HepG2 (cell line): ENCODE measurements around the gene EPX. TPM values are rescaled to one million over a fixed set of nuclear protein-coding genes. Genes with fewer than 3 reads are reported as not detected.

Source experiments
- ATAC-seq: fragments of 200-7000 bp; cut with Tn5 transposase; 3 replicates; pipeline ENCODE4 v1.9.1; 2020; ENCODE audit warnings: mild to moderate bottlenecking, moderate library complexity
- BruUV-seq: library from RNA; stranded (reverse); fragments of 400-500 nt; replicated peaks from 2 replicates; lab custom pipeline; 2021; lab: Mats Ljungman, UMichigan
- CTCF ChIA-PET: fragments of 300-600 bp; formaldehyde crosslinking; extraction: SDS; loops from one replicate; lab custom pipeline; 2021; ENCODE audit warnings: low total read pairs, inconsistent platforms, low intra/inter-chr PET ratio; lab: Yijun Ruan, JAX
- POLR2A ChIA-PET: fragments of 350-600 bp; sonication (Branson Sonifier 250); formaldehyde crosslinking; loops from one replicate; lab custom pipeline; 2020; ENCODE audit warnings: antibody characterized with exemption, inconsistent platforms; lab: Yijun Ruan, JAX
- DNase-seq: peaks from one replicate; pipeline ENCODE4 v3.0.0-alpha.2; 2015; ENCODE audit warnings: low spot score
- FAIRE-seq: peaks from 3 replicates; lab custom pipeline; 2011; peaks lifted over from hg19 to GRCh38; lab: Jason Lieb, UNC
- H2AFZ ChIP-seq: one replicate; pipeline ENCODE4 v1.6.1; 2011; ENCODE audit warnings: low read length, inconsistent platforms
- H3K27ac ChIP-seq: fragments of 300-600 bp; 3 replicates; pipeline ENCODE4 v1.8.0; 2011; ENCODE audit warnings: mixed run types, mild to moderate bottlenecking, mixed read lengths, low read length, inconsistent platforms; ENCODE audit not compliant: insufficient read depth; ENCODE audit errors: extremely low read length
- H3K27me3 ChIP-seq, 2 experiments: fragments of 200-600 bp in 1 of 2; 2 replicates in 1 of 2; 3 replicates in 1 of 2; pipeline versions ENCODE4 v1.6.0 to v1.8.0; 2011; ENCODE audit warnings: low read length in 2 of 2, mild to moderate bottlenecking in 2 of 2, moderate library complexity in 2 of 2, inconsistent platforms in 1 of 2; ENCODE audit not compliant: insufficient read depth in 2 of 2, control insufficient read depth in 1 of 2
- H3K36me3 ChIP-seq, 2 experiments: fragments of 200-600 bp in 1 of 2; replicated peaks in 1 of 2; 2 replicates in 1 of 2; 3 replicates in 1 of 2; pipeline versions ENCODE4 v1.5.1 to v1.8.0; 2011; ENCODE audit warnings: low read length in 2 of 2, inconsistent platforms in 1 of 2; ENCODE audit not compliant: insufficient read depth in 2 of 2, control insufficient read depth in 1 of 2
- H3K4me1 ChIP-seq: 2 replicates; pipeline ENCODE4 v1.5.1; 2012; ENCODE audit warnings: low read length, inconsistent platforms; ENCODE audit not compliant: insufficient read depth
- H3K4me2 ChIP-seq: 2 replicates; pipeline ENCODE4 v1.6.0; 2011; ENCODE audit warnings: low read depth, low read length, inconsistent platforms
- H3K4me3 ChIP-seq, 3 experiments: fragments of 200-600 bp in 1 of 3; sonication (generic), shearing (Covaris generic) in 1 of 3; replicated peaks in 1 of 3; 2 replicates each; pipeline ENCODE4 v1.5.1; 2011 to 2016; ENCODE audit warnings: low read length in 3 of 3, inconsistent platforms in 2 of 3, low read depth in 2 of 3, mild to moderate bottlenecking in 2 of 3, control low read depth in 1 of 3, mixed read lengths in 1 of 3; ENCODE audit not compliant: insufficient read depth in 1 of 3
- H3K79me2 ChIP-seq: one replicate; pipeline ENCODE4 v1.6.1; 2011; ENCODE audit warnings: low read length, inconsistent platforms; ENCODE audit not compliant: insufficient read depth
- H3K9ac ChIP-seq: 2 replicates; pipeline ENCODE4 v1.6.0; 2011; ENCODE audit warnings: mild to moderate bottlenecking, low read depth, low read length, inconsistent platforms; ENCODE audit not compliant: insufficient read depth
- H3K9me3 ChIP-seq: 2 replicates; pipeline ENCODE4 v1.5.1; 2012; ENCODE audit warnings: mild to moderate bottlenecking, low read length
- H4K20me1 ChIP-seq: 2 replicates; pipeline ENCODE4 v1.6.0; 2011; ENCODE audit warnings: inconsistent platforms, mild to moderate bottlenecking, low read length, moderate library complexity; ENCODE audit not compliant: insufficient read depth
- HHEX ChIP-seq: IDR thresholded peaks from 2 replicates; pipeline ENCODE4 v1.6.1; 2016; ENCODE audit warnings: control low read depth
- MIER2 ChIP-seq: IDR thresholded peaks from 2 replicates; pipeline ENCODE4 v1.6.1; 2016; ENCODE audit warnings: missing biosample characterization, missing genetic modification reagents
- NCOA5 ChIP-seq: sonication (generic); formaldehyde crosslinking; IDR thresholded peaks from 2 replicates; pipeline ENCODE4 v1.4.0; 2020; ENCODE audit warnings: missing genetic modification reagents
- REST ChIP-seq, 2 experiments: IDR thresholded peaks; 2 replicates each; pipeline ENCODE4 v1.6.1; 2011 to 2012; ENCODE audit warnings: low read length in 2 of 2, borderline replicate concordance in 1 of 2, low read depth in 1 of 2, mild to moderate bottlenecking in 1 of 2, moderate library complexity in 1 of 2
- RFX5 ChIP-seq: IDR thresholded peaks from 2 replicates; pipeline ENCODE4 v1.6.1; 2011; ENCODE audit warnings: low read depth, low read length, improper control_type of control experiment
- SIX1 ChIP-seq: sonication (generic); formaldehyde crosslinking; IDR thresholded peaks from 2 replicates; pipeline ENCODE4 v1.4.0; 2020; ENCODE audit warnings: missing genetic modification reagents, borderline replicate concordance
- SMC3 ChIP-seq: IDR thresholded peaks from 2 replicates; pipeline ENCODE4 v1.6.1; 2011; ENCODE audit warnings: low read length, improper control_type of control experiment
- SNAI1 ChIP-seq: sonication (generic); formaldehyde crosslinking; IDR thresholded peaks from 2 replicates; pipeline ENCODE4 v1.5.0; 2020; ENCODE audit warnings: mild to moderate bottlenecking, missing genetic modification reagents, borderline replicate concordance
- TFAP4 ChIP-seq: sonication (generic); IDR thresholded peaks from 2 replicates; pipeline ENCODE4 v1.6.1; 2016; ENCODE audit warnings: low read depth, borderline replicate concordance
- TGIF2 ChIP-seq: IDR thresholded peaks from 2 replicates; pipeline ENCODE4 v1.6.1; 2016; ENCODE audit warnings: control low read depth, missing compliant biosample characterization
- THRA ChIP-seq: sonication (generic); formaldehyde crosslinking; IDR thresholded peaks from 2 replicates; pipeline ENCODE4 v1.4.0; 2020; ENCODE audit warnings: missing genetic modification reagents, borderline replicate concordance
- TIGD3 ChIP-seq: sonication (generic); formaldehyde crosslinking; IDR thresholded peaks from 2 replicates; pipeline ENCODE4 v1.5.1; 2020; ENCODE audit warnings: mild to moderate bottlenecking, missing genetic modification reagents, borderline replicate concordance
- ZFAT ChIP-seq: sonication (generic); formaldehyde crosslinking; conservative IDR thresholded peaks from 2 replicates; pipeline ENCODE4 v1.8.1; 2023; ENCODE audit warnings: missing genetic modification reagents, inconsistent platforms
- ZNF260 ChIP-seq: sonication (generic); formaldehyde crosslinking; IDR thresholded peaks from 2 replicates; pipeline ENCODE4 v1.4.0; 2020; ENCODE audit warnings: missing genetic modification reagents, low read depth, mild to moderate bottlenecking, borderline replicate concordance
- ZNF264 ChIP-seq: sonication (generic); formaldehyde crosslinking; IDR thresholded peaks from 2 replicates; pipeline ENCODE4 v1.4.0; 2020; ENCODE audit warnings: missing genetic modification reagents
- ZNF775 ChIP-seq: sonication (generic); formaldehyde crosslinking; IDR thresholded peaks from 2 replicates; pipeline ENCODE4 v1.4.0; 2020; ENCODE audit warnings: missing genetic modification reagents, mild to moderate bottlenecking, moderate library complexity, borderline replicate concordance
- WGBS: methylation state at CpG from one replicate; pipeline ENCODE4 v1.1.6; 2017; ENCODE audit warnings: low lambda C conversion rate; 5-methylcytosine and 5-hydroxymethylcytosine counted together
- in situ Hi-C: cut with HindIII; loops from 2 replicates; pipeline ENCODE4 v1.10.0; 2017; ENCODE audit warnings: low pct_unique_long_range_greater_than_20kb; ENCODE audit not compliant: extremely low pct_ligation_motif_present
- intact Hi-C: fragments of 100-400 bp; cut with micrococcal nuclease; formaldehyde crosslinking; loops from one replicate; pipeline ENCODE4 v1.10.0; 2022; ENCODE audit not compliant: unreplicated experiment
- polyA plus RNA-seq, 8 experiments: library from polyadenylated mRNA; depleted of rRNA in 3 of 8; stranded (reverse) in 7 of 8; unstranded in 1 of 8; fragments of >200 nt; fragmentation: Illumina TruSeq in 4 of 8; extraction: Trizol in 4 of 8; gene quantifications; 2 replicates each; pipeline versions ENCODE4 v1.2.1 to v1.2.3, GENCODE V29; 2011 to 2016; ENCODE audit warnings: low read depth in 4 of 8, missing spikeins in 1 of 8, mixed read lengths in 1 of 8; ENCODE audit not compliant: insufficient read depth in 1 of 8
- total RNA-seq, 5 experiments: library from RNA; depleted of rRNA; stranded (reverse); fragments of >200 nt; fragmentation: Illumina TruSeq; extraction: Trizol; gene quantifications; 2 replicates each; pipeline ENCODE4 v1.2.3, GENCODE V29; 2016; ENCODE audit warnings: low read depth in 1 of 5

EPX gene
- total and polyA plus RNA-seq, 2 of the 13 experiments (the other 11 are each of a cell fraction or from before 2014, with no cell fraction given) = not detected

GRCh38 chr17:58170622-58171021 is 21.9 kb upstream of the EPX start (continued):
- no peak for TF ChIP-seq ZNF775 (CRISPR knock-in tag)
- TF ChIP-seq TFAP4 = no peak
- no peak for TF ChIP-seq NCOA5 (CRISPR knock-in tag)
- TF ChIP-seq RFX5 = no peak
- TF ChIP-seq HHEX (CRISPR knock-in tag) = no peak

- CTCF ChIA-PET = no interaction called here
- Histone ChIP-seq H3K4me1 (no peaks in the 10 kb centered on the region), H3K79me2 (no peaks in the 10 kb centered on the region), H3K27ac (no peak overlapping the region), H3K4me3 (no peak overlapping the region), H3K4me2 (no peak overlapping the region), H3K27me3 (peaks cover 2 to 34% of the 10 kb centered on the region in 2 experiments; a peak in 4 of 5 replicates), H2AFZ (no peak overlapping the region), H4K20me1 (no peaks in the 10 kb centered on the region), H3K9me3 (no peaks in the 10 kb centered on the region), H3K36me3 (no peaks in the 10 kb centered on the region), H3K9ac (no peak overlapping the region)
- peak; percentile 90 for FAIRE-seq
- 0% methylated on average over 2 of the region's 2 CpGs for WGBS
- no TSS peak for BruUV-seq
- intact Hi-C loops = loop anchor here (1.0 kb wide), 1 partner anchor 50 kb away; no protein-coding TSS in a partner anchor
- peak; percentile 62 for DNase-seq
- in situ Hi-C loops = no loop called here
- POLR2A ChIA-PET = no interaction called here
- peak; percentile 85 for ATAC-seq
- TF ChIP-seq SNAI1 (CRISPR knock-in tag) (no peak), THRA (peak; percentile 67; the same call in 1 of the 2 replicates), TIGD3 (CRISPR knock-in tag) (no peak), SIX1 (CRISPR knock-in tag) (no peak), ZFAT (CRISPR knock-in tag) (no peak), ZNF264 (CRISPR knock-in tag) (no peak), REST (IDR thresholded peaks at IDR 0.05; ENCODE audit: borderline replicate concordance in 1 of 2, low read depth in 1 of 2, low read length in 2 of 2) (peak; percentile 22 to 86), SMC3 (0 out of 2 replicates have a peak, but pooled peaks have one; percentile 27), MIER2 (CRISPR knock-in tag) (peak; percentile 84), ZNF260 (no peak), TGIF2 (CRISPR knock-in tag) (no peak)
Observed at GRCh38 chr17:58172369-58173071, 20.0 kb upstream of the EPX start.
